Measurements from ENCODE around the gene STYX.
A peak's percentile ranks its signal among the peaks of the same experiment; 100 is the strongest.
"Not testable (repeated sequence)": the region's sequence is repeated elsewhere in the genome, so short reads cannot be mapped to it uniquely, and the experiment has no call there.

Gene STYX

DNA sequence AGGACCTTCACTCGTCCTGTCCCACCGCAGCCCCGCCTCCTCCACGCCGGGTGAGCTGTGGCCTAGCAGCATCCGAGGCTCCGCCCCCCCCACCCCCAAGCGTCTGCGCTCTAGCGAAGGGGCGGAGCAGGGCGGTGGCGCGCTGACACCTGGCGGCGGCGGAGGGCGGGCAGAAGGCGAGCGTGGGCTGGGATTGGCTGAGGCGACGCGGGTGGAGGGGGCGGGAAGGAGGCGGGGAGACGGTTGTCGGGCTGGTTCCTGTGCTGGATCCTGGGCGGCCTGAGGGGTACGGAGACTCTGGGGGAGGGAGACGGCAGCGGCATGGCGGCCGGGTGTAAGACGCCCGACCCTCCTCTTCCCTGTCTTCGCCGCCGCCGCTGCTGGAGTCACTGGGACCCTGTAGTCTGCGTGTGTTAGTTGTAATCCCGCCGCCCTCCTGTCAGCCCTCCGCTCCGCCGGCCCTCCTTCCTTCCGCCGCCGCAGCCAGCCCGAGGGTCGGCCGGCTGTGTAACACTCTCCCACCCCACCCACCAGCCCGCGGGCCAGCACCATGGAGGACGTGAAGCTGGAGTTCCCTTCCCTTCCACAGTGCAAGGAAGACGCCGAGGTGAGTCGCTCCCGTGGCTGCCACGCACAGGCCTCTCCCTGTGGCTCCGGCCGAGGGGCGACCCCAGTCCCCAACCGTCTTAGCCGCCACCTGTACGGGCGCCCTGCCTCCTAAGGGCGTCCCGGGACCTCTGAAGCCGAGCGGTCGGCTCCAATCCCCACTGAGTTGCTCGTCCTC, at the start of gene STYX:
Gene STYX (plus strand): TSS at position 242 of the 784 bp plus-strand sequence. CDS start 309 bp downstream, at position 551.
- DNase-seq: peak; percentile 98

GRCh38 chr14:52683985-52684520, 45.9 kb upstream of the STYX start:
- DNase-seq: no peak

DNA sequence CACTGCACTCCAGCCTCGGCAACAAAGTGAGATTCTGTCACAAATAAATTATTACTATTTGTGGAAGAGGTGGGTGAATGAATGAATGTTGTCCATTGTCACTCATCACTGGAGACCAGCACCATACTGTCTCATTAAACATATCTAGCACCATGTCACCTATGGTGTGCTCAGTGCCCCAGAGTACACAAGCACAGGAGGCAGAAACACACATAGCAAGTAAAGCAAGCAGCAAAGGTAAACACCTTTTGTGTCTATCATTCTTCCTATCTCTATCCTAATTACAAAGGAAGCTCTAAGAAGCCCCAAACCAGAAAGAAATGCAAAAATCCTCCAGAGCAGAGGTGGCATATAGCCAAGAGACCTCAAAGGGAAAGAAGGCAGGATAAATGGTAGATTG, 43.8 kb upstream of the STYX start:
- DNase-seq: no peak

DNA sequence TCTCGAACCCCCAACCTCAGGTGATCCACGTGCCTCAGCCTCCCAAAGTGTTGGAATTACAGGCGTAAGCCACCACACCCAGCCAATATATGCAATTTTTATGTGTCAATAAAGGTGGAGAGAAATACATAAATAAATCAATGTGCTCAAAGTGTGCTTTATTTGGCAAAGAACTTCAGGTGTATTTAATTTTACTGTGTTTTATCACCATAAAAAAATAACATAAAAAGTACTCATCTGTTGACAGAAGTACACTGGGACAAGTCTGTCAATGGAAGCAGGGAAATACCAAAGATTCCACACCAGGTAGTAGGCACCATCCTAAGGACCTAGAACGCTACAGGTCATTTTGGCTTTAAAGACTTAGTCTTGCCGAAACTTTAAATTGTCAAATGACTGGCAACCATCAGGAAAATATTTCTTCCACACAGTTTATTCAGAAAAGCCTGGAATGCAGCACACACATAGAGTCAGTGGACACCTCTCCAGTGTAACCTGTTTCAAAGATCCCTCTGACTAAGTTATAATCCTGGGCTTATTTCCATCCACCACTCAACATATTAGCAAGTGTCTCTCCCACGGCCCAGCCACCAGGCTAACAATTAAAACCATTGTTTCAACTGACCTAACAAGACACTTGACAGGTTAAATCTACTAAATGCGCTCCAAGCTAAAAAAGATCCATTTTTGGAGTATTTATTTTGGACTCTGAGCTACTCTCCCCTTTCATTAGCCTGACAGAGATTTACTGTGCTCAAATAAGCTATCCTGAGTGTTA, 38.8 kb upstream of the STYX start:
- no peak for DNase-seq

DNA sequence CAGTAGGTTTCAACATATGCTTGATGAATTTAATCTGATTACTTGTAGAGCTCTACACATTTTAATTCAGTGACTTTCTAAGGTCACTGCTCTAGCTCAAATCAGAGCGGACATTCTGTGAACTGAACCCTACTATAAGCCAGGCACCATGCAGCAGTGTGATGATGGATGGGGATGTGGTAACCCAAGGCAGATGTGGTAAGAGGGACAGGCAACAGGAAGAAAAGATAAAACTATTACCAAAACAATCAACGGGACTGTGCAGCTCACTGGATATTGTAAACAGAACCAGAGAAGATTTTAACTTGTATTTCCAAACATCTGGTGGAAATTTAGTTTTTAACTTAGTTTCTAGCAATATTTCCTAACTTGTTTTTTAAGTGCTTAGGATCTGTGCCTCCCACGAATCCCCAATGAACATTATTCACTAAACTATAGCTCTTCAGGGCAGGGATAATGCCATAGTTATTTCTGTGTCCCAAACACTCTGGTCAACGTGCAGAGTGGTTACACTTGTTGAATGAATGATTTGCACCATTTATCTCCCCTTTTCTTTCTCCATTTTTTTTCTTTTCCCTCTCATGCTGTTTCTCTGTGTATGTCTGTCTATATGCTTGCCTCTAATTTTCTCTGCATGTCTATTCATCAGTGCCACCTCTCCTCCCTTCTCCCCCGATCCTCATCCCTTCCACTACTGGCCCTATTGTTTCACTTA, 37.6 kb upstream of the STYX start:
- DNase-seq: peak; percentile 9

DNA sequence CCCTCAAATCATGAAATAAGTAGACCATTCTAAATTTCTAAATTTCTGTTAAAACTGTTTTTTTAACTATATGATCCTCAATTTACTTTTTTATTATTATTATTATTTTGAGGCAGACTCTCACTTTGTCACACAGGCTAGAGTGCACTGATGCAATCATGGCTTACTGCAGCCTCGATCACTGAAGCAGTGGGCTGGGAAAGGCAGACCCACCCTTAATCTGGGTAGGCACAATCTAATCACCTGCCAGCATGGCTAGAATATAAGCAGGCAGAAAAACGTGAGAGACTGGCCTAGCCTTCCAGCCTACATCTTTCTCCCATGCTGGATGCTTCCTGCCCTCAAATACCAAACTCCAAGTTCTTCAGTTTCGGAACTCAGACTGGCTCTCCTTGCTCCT, 36.9 kb upstream of the STYX start:
- no peak for DNase-seq

- no peak for DNase-seq
These were observed 36.4 kb upstream of the STYX start for GRCh38 chr14:52693532-52693931.

GRCh38 chr14:52694761-52695480, 35.0 kb upstream of the STYX start:
- peak; percentile 53 for DNase-seq

DNA sequence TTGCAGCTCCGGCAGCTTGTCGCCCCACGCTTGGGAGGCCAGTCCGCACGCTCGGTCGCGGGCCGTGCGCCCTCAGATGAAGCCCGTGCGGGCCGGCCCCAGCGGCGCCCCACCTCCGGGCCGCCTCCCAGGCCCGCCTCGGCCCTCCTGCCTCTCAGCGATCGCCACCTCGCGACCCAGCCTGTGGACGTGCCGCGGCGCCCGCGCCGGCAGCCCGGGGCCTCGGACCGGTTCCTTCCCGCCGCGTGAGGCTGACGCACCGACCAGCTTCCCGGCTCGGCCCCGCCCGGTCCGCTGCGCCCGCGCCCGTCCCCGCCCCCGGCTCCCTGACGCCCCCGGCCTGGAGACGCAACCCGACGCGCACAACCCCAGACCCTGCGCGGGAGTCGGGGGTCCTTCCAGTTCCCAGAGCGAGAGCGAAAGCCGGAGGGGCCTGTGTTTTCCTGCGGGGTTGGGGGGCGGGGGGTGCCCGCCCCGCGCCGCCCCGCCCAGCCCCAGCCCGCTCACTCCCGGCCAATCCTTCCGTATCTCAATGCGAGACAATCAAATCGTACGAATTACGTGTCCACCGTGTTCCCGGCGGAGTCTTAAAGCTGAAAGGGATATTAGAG, 34.4 kb upstream of the STYX start, which contains the start of gene ERO1A:
Gene ERO1A (minus strand): TSS at position 78 of the 611 bp plus-strand sequence. CDS start 77 bp downstream, at position 1.
- DNase-seq: peak; percentile 86

DNA sequence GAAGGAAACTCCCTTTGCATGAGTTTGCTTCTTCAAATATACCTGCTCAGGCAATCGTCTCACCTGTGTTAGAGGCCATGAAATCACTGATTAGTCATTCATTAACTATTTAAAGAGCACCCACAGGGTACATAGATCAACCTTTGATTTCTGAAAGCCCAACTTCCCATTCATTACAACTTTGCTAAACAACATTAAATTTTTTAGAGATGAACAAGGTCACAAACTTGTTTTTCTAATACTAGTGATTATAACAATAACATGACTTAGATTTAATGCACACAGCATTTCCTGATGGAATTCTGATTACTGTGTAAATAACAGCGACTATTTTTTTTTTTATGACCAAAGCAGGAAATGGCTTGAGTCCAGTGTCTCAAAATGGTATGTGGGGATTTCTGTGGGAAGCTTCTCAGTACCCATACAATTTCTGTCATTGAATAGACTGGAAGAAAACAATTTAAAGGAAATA, 29.2 kb upstream of the STYX start:
- DNase-seq: no peak

DNA sequence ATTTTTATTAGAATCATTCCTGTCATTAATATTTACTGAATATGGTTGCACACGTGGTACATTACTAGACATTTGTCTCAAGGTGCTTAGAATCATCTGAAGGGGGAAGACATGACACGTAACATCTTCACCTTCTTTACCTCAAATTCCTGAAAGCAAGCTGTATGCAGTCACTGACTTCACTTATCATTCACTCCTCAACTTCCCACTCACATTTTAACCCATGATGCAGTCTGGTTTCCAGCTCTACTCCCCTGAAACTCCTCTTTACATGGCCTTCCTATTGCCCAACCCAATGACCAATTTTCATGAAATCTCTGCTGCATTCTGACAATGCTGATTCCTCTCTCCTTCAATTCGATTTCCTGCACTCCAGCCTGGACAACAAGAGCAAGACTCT, 28.7 kb upstream of the STYX start:
- no peak for DNase-seq

DNA sequence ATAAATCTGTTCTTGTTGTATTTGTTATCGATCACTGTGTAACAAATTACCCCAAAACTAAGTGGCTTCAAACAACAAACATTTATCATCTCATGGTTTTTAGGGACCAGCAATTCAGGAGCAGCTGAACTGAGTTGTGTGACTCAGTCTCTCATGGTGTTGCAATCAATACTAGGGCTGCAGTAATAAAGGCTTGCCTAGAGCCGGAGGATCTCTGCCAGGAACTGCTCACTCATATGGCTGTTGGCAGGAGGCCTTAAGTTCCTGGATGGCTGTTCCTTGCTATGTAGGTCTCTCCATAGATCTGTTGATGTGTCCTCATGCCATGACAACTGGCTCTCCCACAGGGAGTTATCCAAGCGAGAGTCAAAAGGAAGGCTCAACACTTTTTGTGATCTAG, 26.7 kb upstream of the STYX start:
- peak; percentile 95 for DNase-seq

GRCh38 chr14:52703664-52704063, 26.3 kb upstream of the STYX start:
- DNase-seq: no peak

DNA sequence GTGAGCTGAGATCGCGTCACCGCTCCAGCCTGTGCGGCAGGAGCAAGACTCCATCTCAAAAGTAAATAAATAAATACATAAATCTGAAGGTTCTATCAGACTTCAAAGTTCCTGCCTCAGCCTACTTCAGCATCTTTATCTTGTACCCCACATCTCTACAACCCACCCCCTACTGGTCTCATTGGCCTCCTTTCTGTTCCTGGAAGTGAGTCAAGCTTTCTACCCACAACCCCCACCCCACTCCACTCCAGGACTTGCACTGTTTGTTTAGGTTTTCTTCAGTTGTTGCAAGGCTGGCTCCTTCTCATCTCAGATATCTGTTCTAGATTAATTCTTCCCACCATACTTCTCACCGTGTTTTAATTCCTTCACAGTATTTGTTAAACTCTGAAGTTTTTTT, 23.7 kb upstream of the STYX start:
- DNase-seq: peak; percentile 43

DNA sequence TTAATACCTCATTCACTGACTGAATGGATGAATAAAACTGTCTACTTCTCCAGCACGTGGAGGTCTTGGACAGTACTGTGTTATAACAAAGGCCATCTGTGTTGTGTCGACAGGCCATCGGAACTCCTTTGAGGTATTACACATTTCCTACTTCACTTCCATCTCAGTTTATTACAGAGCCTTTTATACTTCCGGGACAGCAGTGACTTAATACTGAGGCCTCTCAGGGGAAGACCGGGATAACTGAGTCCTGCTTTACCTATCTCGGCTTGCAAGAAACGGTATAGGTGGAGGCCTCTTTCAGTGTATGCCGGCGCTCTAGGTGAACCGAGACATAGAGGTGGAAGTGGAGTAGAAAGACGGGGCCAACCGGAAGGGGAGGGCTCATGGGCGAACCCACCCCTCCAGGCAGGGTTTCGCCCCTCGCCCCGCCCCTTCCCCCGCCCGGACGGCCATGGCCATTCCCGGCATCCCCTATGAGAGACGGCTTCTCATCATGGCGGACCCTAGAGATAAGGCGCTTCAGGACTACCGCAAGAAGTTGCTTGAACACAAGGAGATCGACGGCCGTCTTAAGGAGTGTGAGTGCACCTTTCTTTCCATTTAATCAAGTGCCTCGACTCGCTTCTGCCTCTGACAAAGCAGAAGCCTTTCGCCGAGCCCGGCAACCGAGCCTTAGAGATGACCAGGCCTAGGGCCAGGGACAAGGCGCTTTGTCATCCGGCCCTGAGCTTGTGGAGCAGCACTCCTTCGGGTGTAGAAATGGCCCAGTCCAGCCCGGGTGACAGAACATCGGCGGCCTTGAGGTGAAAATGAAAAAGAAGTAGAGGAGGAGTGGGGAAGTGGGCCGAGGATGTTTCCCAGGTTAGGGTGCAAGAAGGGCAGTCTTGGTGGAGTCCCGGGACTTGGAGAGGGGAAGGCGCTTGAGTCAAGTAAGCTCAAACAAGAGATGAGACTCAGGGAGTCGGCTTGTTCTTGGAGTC, 23.0 kb upstream of the STYX start, which contains the start of gene PSMC6:
Gene PSMC6 (plus strand): TSS at position 477 of the 983 bp plus-strand sequence. CDS start 20 bp downstream, at position 497.
- peak; percentile 89 for DNase-seq

DNA sequence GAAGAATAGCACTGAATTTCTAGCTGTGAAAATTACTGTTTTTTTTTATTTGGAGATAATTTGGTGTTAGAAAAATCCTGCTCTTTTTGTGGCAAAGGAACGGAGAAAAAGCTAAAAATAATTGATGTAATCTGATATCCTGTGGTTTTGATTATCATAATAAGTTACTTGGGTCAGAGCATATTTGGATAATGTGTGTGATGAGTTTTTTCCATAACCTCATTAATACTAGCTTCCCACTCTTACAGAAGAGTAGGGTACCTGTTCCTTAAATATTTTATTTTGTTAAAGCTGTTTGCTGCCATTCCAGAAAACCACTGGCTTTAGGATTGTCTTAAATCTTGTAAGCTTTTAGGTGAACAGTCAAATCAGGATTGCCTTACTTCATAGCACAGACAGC, 18.3 kb upstream of the STYX start:
- DNase-seq: peak; percentile 45

- no peak for DNase-seq
These were observed 13.8 kb upstream of the STYX start for GRCh38 chr14:52716155-52716554.

DNA sequence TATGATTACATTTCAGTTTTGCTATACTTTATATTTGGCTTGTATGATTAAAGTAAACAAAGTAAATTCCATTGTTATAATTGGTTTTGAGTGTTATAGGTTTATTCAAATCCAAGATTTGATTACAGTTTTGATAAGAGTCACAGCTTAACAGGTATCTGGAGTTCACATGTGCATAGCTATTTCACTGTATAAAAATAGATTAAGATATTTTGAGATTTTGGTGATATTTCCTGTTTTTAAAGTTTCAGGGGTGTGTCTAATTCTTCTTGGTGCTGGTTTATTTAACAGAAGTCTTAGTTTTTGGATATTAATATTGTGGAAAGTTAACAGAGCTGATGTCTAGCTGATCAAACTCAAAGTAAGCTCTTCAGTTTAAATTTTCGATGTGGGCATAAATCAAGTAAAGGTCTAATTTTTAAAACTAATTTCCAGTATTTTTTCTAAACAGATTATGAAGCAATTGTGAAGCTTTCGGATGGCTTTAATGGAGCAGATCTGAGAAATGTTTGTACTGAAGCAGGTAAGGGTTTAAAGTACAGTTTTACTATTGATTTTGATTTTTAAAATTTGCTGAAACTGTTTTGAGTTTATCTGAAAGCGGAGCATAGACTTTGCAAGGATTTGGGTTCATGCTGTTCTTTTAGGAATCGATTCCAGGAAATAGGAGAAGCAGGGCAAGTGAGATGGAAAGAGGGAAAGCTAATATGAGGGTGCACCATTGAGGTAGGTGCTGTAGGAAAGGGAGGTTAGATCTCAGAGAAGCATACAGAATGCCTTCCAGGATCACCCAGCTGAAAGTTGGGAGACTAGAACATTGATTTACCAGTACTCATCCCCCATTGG, 6.2 kb upstream of the STYX start:
- no peak for DNase-seq

DNA sequence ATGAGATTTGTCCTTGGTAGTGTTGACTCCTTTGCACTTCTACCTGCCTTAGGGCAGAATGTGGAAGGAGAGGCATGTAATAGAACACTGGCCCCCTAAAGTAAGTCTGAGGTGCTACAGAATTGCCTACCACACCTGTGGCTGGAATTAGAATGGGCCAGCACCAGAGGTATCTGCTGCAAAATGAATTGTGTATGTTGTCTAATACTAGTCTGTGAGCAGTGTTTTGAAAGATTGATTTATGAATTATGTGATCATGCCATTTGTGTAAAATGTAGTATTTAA, 5.7 kb upstream of the STYX start:
- no peak for DNase-seq

DNA sequence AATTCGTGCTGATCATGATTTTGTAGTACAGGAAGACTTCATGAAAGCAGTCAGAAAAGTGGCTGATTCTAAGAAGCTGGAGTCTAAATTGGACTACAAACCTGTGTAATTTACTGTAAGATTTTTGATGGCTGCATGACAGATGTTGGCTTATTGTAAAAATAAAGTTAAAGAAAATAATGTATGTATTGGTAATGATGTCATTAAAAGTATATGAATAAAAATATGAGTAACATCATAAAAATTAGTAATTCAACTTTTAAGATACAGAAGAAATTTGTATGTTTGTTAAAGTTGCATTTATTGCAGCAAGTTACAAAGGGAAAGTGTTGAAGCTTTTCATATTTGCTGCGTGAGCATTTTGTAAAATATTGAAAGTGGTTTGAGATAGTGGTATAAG, 2.5 kb upstream of the STYX start:
- DNase-seq: not testable (repeated sequence)
